Activated gamma-delta T cell treated with anti-CD3 and anti-CD28 coated beads, Interleukin-2, amount 50 U/mL, for 16 hours (primary cell): Measurements from ENCODE around the gene PRR14L.

Experiments
- DNase-seq: peaks from one replicate; pipeline ENCODE4 v3.0.0-alpha.2; 2020; ENCODE audit warnings: low read depth

Gene PRR14L

GRCh38 chr22:31639436-31640039 is 110.4 kb downstream of the PRR14L start:
- no peak for DNase-seq

- no peak for DNase-seq
Observed at GRCh38 chr22:31637891-31638618, 111.9 kb downstream of the PRR14L start.

GRCh38 chr22:31637447-31637890 is 112.5 kb downstream of the PRR14L start:
- DNase-seq = no peak

GRCh38 chr22:31635638-31636306 is 114.2 kb downstream of the PRR14L start:
- no peak for DNase-seq

GRCh38 chr22:31631436-31631835 is 118.5 kb downstream of the PRR14L start:
- no peak for DNase-seq
